ENCODE measurements around the gene CHRNB2.

Gene CHRNB2

GRCh38 chr1:154550657-154551056 is 16.9 kb upstream of the CHRNB2 start:
- H3K9me3 ChIP-seq = no peaks in the 10 kb centered on the region
- no peak for TF ChIP-seq CTCF (IDR thresholded peaks at IDR 0.05; ENCODE audit: low read depth, low read length)
- H3K36me3 ChIP-seq = peaks cover 66% of the 10 kb centered on the region
- DNase-seq = no peak
- peaks cover 11% of the 10 kb centered on the region; the same call in 1 of the 2 replicates for H3K4me1 ChIP-seq
- no peaks in the 10 kb centered on the region for H3K27me3 ChIP-seq
- no peak overlapping the region for H3K4me3 ChIP-seq (ENCODE audit: low read depth, low read length)

- DNase-seq = no peak
- H3K27me3 ChIP-seq = no peaks in the 10 kb centered on the region
- no peak for TF ChIP-seq CTCF (IDR thresholded peaks at IDR 0.05; ENCODE audit: low read depth, low read length)
- peaks cover 66% of the 10 kb centered on the region for H3K36me3 ChIP-seq
- H3K9me3 ChIP-seq = no peaks in the 10 kb centered on the region
- no peak overlapping the region for H3K4me3 ChIP-seq (ENCODE audit: low read depth, low read length)
- H3K4me1 ChIP-seq = peaks cover 11% of the 10 kb centered on the region; the same call in 1 of the 2 replicates
Observed at GRCh38 chr1:154551474-154551873, 16.1 kb upstream of the CHRNB2 start.

GRCh38 chr1:154552036-154552435 is 15.5 kb upstream of the CHRNB2 start:
- DNase-seq = no peak
- Histone ChIP-seq H3K36me3 (peaks cover 66% of the 10 kb centered on the region), H3K4me3 (ENCODE audit: low read depth, low read length) (no peak overlapping the region), H3K4me1 (peaks cover 8% of the 10 kb centered on the region; the same call in 1 of the 2 replicates), H3K27me3 (no peaks in the 10 kb centered on the region), H3K9me3 (no peaks in the 10 kb centered on the region)
- no peak for TF ChIP-seq CTCF (IDR thresholded peaks at IDR 0.05; ENCODE audit: low read depth, low read length)

GRCh38 chr1:154553056-154554030 is 14.2 kb upstream of the CHRNB2 start:
- H3K9me3 ChIP-seq = no peaks in the 10 kb centered on the region
- no peak for TF ChIP-seq CTCF (IDR thresholded peaks at IDR 0.05; ENCODE audit: low read depth, low read length)
- peaks cover 66% of the 10 kb centered on the region for H3K36me3 ChIP-seq
- DNase-seq = no peak
- no peaks in the 10 kb centered on the region for H3K27me3 ChIP-seq
- no peak overlapping the region for H3K4me3 ChIP-seq (ENCODE audit: low read depth, low read length)
- H3K4me1 ChIP-seq = no peaks in the 10 kb centered on the region

- H3K36me3 ChIP-seq = peaks cover 43% of the 10 kb centered on the region
- DNase-seq = no peak
- no peaks in the 10 kb centered on the region for H3K27me3 ChIP-seq
- H3K4me1 ChIP-seq = peaks cover 2% of the 10 kb centered on the region; the same call in 1 of the 2 replicates
- no peak for TF ChIP-seq CTCF (IDR thresholded peaks at IDR 0.05; ENCODE audit: low read depth, low read length)
- no peaks in the 10 kb centered on the region for H3K9me3 ChIP-seq
- H3K4me3 ChIP-seq (ENCODE audit: low read depth, low read length) = peak overlapping the region; percentile 87
Observed at GRCh38 chr1:154556422-154556821, 11.2 kb upstream of the CHRNB2 start.

Measured in BE2C (cell line).